HFF-Myc (cell line): ENCODE results near the gene BRD9.

ENCODE experiments used
- DNase-seq: peaks from one replicate; pipeline ENCODE4 v3.0.0-alpha.2; 2011; ENCODE audit warnings: low read depth; ENCODE audit errors: extremely low read depth
- H3K4me3 ChIP-seq: replicated peaks from 2 replicates; pipeline ENCODE4 v1.5.1; 2011; ENCODE audit warnings: low read depth, mild to moderate bottlenecking, control low read depth, low read length
- CTCF ChIP-seq: IDR thresholded peaks from 2 replicates; pipeline ENCODE4 v1.5.1; 2012; ENCODE audit warnings: mild to moderate bottlenecking, low read depth, low read length, control low read depth; ENCODE audit errors: missing control alignments

Gene BRD9

GRCh38 chr5:908172-908571 is 15.6 kb upstream of the BRD9 start:
- H3K4me3 ChIP-seq, result no peak overlapping the region
- no peak for TF ChIP-seq CTCF
- no peak for DNase-seq

GRCh38 chr5:907366-907910 is 14.8 kb upstream of the BRD9 start:
- DNase-seq, result no peak
- no peak for TF ChIP-seq CTCF
- no peak overlapping the region for H3K4me3 ChIP-seq

DNA sequence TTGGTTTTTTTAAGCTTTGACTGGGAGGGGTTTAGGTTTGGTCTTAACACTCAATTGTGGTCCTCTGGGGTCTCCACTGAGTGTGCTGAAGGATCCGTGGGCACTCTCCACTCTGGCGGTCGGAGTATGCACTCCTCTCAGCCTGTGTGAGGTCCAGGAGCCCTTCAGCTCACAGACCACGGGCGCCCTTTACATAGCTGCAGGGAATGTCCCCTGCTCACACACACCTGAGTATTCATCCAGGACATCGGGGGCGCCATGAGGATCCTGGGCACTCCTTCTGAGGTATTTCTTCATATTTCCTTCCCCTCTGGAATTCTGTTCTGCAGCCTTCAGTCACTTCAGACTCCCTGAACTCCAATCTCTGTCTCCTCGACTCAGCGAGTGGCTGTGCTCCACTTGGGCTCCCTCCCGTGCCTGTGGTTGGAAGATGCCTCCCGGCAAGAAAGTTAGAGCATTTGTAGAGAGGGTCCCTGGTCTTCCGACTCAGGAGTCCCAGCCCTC is 12.6 kb upstream of the BRD9 start:
- H3K4me3 ChIP-seq, result no peak overlapping the region
- no peak for TF ChIP-seq CTCF
- no peak for DNase-seq

DNA sequence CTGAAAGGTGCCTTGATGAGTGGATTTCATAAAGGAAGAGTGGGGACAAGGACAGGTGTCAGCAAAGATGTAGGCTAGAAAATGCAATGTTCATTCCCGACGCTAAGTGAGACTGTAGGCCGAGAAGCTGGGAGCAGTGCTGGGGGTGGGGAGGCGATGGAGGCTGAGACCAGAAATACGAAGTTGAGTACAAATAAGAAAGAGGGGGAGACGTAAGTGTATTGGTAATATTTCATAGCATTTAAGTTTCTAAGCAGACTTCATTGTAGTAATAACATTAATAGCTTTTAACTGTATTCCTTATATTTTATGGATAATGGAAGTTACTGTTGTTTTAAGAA is 11.1 kb upstream of the BRD9 start:
- H3K4me3 ChIP-seq, result no peak overlapping the region
- no peak for TF ChIP-seq CTCF
- no peak for DNase-seq

GRCh38 chr5:902129-902916 is 9.7 kb upstream of the BRD9 start:
- TF ChIP-seq CTCF, result no peak
- no peak for DNase-seq
- H3K4me3 ChIP-seq, result no peak overlapping the region

DNA sequence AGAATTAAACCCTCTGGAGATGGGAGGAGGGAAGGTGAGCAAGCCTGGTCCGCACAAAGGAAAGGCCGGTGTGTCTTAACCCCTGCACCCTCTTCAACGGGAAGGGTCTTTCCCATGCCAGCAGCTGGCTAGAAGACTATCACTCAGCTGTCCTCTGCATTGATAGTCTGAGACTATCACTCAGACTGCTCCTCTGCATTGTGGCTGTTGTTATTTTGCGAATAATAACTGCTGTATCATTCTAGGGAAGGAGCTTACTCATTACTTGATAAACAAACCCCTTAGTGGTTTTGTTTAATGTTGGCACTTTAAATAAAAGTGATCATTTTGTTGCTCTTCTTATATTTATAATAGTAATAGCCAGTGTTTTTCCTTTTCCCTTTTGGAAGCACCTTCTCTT is 8.2 kb upstream of the BRD9 start:
- no peak for TF ChIP-seq CTCF
- no peak for DNase-seq
- H3K4me3 ChIP-seq, result no peak overlapping the region

DNA sequence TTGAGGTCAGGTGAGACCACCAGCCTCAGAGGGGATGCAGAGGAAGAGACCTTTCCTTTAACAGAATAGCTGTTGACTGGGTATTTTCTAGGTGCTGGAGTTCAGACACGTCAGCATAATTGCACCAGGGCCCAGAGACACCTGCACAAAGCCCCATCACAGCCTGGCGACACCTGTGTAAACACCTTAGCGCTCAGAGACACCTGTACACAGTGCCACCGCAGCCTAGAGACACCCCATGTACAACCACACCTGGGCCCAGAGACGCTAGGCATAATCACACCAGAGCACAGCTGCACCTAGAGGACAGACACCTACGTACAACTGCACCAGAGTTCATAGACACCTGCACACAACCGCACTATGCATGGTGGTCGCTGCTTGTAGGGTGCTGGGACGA is 1.1 kb upstream of the BRD9 start:
- H3K4me3 ChIP-seq, result peak overlapping the region; percentile 98
- TF ChIP-seq CTCF, result no peak
- DNase-seq, result no peak
